H54 (cell line): ENCODE results near the gene ZNF385B.
"Not testable (repeated sequence)": the region's sequence is repeated elsewhere in the genome, so short reads cannot be mapped to it uniquely, and the experiment has no call there.

Experiments
- DNase-seq: peaks from one replicate; pipeline ENCODE4 v3.0.0; 2011; ENCODE audit warnings: low spot score, mixed read lengths; ENCODE audit not compliant: insufficient read length
- FAIRE-seq: peaks from 3 replicates; lab custom pipeline; 2011; peaks lifted over from hg19 to GRCh38; lab: Jason Lieb, UNC
- POLR2A ChIP-seq: IDR thresholded peaks from 2 replicates; pipeline ENCODE4 v1.6.1; 2011; ENCODE audit warnings: low read depth, mild to moderate bottlenecking, low read length

Gene ZNF385B

DNA sequence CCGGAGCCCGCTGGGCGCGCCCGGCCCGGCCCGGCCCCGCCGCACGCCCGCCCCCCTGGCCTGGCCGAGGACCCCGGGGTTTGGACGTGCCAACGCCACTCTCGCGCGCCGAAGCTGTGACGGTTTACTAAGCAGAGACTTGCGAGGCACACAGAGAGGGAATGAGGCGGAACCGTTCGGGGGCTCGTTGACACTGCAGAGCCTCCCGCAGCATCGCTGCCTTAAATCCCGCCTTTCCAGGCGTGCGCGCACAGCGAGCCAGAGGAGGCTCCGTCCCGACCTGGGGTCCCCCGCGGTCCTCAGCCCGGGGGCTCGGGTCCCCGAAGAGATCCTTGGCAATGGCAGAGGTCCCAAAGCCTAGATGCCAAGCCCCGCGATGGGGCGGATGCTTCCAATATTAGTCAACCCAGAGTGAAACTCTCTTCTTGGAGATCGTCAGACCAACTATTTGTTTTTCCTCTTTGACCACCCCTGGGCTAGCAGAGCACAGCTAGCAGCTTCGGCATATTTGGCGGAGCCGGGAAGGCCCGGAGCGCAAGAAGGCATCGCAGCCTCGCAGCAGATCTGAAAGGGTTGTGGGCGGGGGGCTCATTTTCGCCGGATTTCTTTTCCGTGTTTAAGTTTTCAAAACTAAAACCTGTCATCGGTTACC is at the start of gene ZNF385B:
ZNF385B (minus strand) TSS at position 197 of the 652 bp plus-strand sequence.
- FAIRE-seq = no peak
- TF ChIP-seq POLR2A = no peak
- DNase-seq = no peak

DNA sequence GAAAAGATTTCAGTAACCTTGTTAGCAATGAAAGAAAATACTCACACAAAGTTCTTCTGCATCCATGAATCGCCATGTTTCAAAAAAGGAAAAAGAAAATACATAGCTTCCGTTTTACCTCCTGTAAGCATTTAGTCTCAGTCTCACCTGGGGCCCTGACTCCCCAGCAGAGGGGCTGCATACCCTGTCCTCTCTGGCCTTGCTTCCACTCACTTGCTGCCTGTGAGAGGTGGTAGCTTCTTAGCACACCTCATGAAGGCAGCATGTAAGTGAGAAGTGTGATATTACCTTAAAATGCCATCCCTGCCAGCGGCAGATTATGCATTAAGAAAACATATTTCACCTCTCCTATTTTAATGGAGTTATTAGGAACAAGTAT is 49.3 kb upstream of the ZNF385B start:
- no peak for TF ChIP-seq POLR2A
- no peak for DNase-seq

DNA sequence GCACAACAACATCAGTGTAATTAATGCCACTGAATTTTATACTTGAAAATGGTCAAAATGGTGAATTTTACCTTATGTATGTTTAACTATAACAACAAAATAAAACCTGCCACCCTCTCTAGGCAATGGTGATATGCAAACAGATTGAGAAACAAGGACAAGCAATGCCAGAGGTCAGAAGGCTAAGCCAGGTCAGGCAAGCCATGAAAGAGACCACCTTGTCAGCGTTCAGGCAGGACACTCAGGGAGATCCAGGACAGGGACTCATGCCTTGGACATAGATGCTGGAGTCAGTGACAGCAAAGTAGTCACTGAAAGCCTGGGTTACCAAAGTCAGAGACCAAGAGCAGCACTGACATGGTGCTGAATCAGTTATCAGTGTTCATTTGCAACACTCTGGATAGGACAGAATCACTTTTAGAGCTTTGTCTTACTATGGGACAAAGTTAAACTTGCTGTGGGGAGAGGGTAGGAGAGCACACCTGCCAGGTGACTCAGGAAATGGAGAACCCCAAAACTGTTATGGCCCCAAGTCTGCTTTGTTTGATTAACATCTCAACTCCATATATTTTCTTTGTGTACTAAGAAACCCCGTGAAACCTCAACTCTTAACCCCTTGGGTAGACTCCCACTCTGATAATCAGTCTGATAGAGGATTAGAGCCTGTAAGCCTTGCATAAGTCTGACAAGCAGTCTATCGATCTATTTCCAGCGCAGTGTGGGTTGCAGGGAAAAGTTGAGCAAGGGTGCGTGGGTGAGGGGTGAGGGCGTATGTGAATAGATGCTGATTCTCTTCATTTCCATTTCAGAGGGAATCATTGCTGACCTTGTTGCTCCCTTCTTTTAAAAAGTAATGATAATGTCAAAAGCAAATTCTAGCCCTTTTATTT is 48.7 kb upstream of the ZNF385B start:
- FAIRE-seq = no peak
- no peak for TF ChIP-seq POLR2A
- no peak for DNase-seq

More for the DNA sequence above, 49.3 kb upstream of the ZNF385B start:
- FAIRE-seq = no peak

DNA sequence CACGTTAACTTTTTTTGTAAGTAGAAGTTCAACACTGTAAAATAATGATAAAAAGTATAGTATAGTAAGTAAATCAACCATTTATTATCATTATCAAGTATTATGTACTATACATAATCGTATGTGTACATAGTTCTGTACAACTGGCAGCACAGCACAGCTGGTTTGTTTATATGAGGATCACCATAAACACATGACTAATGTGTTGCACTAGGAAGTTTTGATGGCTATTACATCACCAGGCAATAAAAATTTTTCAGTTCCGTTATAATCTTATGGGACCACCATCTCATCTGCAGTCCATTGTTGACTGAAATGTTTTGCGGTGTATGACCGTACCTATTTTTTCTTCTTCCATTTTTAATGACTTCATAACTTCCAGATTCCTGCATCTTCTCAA is 39.2 kb upstream of the ZNF385B start:
- no peak for DNase-seq
- no peak for TF ChIP-seq POLR2A
- FAIRE-seq = no peak

DNA sequence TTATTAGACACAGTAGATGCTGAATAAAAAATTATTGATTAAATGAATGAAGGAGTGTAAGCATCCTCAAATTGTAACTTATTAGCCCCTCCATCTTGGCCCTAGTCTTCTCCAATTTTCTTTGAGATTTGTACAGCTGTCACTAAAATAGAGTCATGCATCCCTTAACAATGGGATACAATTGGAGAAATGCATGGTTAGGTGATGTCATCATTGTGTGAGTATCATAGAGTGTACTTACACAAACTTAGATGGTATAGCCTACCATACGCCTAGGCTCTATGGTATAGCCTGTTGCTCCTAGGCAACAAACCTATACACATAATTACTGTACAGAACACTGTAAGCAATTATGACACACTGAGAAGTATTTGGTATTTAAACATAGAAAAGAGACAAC is 38.3 kb upstream of the ZNF385B start:
- FAIRE-seq (no peak), DNase-seq (no peak)
- TF ChIP-seq POLR2A = no peak

DNA sequence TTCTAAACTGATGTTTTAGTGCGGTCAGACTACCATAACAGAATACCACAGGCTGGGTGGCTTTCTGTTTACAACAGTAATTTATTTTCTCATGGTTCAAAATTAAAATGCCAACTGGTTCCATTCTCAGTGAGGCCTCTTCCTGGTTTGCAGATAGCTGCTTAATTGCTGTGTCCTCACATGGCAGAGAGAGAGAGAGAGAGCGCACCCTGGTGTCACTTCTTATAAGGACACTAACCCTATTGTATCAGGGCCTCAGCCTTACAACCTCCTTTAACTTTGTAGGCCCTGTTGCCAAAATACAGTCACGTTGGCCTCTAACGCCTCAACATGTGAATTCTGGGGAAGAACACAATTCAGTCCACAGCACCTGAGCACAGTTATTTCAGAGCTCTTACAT is 37.5 kb upstream of the ZNF385B start:
- no peak for TF ChIP-seq POLR2A
- FAIRE-seq = peak; percentile 74
- no peak for DNase-seq

DNA sequence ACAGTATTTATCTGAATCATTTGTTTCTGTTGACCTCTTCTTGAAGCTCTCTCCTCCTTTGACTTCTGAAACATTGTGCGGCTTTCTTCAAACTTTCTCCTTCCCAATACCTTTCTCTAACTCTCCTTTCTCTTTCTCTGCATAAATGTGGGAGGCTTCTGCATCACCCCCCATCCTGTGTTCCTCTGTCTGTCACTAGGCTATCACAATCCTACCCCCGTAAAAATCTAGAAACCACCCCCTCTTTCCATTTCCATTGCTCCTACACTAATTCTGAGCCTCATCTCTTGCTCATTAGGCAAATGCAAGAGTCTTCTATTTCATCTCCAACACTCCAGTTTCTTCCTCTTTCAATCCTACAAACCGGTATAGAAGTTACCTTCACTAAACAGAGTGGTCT is 32.2 kb upstream of the ZNF385B start:
- DNase-seq (no peak), FAIRE-seq (no peak)
- TF ChIP-seq POLR2A = no peak

DNA sequence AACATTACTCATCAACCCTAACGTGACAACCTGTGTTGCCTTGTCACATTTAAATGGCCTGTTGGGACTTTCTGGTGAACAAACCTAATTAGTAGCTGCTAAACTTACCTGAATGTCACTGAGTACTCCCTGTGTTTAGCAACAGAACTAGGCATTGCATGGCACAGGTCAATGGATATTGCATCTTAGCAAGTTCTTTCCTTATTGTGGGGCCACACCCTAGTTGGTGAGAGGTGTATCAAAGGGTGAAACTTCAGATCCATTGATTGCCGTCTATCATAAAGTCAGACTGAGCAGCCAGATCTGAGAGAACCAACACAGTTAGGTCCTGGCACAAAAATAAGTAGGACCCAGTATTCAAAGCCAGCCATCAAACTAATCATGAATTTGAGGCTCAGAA is 29.8 kb upstream of the ZNF385B start:
- no peak for TF ChIP-seq POLR2A
- FAIRE-seq (no peak), DNase-seq (no peak)

DNA sequence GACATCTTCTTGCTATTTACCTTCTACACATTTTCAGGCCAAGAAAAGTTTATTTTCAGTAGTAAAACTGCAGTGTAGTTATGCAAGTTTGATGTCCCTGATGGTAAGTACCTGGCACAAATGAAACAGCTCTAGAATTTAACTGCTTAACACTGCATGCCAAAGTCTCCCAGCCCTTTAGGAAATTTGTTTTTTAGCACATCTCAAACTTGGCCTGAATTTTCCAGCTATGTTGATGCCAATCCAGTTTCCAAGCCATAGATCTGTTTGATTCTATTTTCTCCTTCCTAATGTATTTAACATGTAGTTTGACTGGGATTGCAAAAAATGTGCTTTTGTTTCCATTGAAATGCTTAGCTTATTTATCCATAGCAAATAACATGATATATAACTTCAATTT is 29.3 kb upstream of the ZNF385B start:
- DNase-seq (no peak), FAIRE-seq (no peak)
- no peak for TF ChIP-seq POLR2A

DNA sequence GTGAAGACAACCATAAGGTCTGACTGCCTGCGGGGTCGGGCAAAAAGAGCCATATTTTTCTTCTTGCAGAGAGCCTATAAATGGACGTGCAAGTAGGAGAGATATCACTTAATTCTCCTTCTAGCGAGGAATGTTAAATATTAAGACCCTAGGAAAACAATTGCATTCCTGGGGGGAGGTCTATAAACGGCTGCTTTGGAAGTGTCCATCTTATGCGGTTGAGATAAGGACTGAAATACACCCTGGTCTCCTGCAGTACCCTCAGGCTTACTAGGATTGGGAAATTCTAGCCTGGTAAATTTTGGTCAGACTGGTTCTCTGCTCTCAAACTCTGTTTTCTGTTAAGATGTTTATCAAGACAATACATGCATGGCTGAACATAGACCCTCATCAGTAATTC is 27.2 kb upstream of the ZNF385B start:
- not testable (repeated sequence) for FAIRE-seq, DNase-seq

DNA sequence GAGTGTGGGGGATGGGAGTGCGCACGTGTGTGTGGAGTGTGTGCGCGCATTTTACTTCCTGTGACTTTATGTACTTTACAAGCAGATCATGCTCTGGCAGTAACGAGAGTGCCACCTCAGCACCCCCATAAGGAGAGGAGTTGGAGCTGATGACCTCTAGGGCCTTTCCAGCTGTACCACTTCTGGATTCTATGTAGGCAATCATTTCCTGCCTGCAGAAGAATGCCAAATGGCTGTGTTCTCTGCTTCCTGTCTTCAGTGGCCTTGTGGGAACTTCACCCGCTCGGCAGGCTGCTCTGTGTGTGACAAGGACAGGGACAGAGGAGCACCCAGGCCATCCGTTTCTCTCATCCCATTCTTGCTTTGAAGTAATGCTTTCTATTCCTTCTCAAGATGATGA is 22.8 kb upstream of the ZNF385B start:
- DNase-seq (no peak), FAIRE-seq (no peak)

DNA sequence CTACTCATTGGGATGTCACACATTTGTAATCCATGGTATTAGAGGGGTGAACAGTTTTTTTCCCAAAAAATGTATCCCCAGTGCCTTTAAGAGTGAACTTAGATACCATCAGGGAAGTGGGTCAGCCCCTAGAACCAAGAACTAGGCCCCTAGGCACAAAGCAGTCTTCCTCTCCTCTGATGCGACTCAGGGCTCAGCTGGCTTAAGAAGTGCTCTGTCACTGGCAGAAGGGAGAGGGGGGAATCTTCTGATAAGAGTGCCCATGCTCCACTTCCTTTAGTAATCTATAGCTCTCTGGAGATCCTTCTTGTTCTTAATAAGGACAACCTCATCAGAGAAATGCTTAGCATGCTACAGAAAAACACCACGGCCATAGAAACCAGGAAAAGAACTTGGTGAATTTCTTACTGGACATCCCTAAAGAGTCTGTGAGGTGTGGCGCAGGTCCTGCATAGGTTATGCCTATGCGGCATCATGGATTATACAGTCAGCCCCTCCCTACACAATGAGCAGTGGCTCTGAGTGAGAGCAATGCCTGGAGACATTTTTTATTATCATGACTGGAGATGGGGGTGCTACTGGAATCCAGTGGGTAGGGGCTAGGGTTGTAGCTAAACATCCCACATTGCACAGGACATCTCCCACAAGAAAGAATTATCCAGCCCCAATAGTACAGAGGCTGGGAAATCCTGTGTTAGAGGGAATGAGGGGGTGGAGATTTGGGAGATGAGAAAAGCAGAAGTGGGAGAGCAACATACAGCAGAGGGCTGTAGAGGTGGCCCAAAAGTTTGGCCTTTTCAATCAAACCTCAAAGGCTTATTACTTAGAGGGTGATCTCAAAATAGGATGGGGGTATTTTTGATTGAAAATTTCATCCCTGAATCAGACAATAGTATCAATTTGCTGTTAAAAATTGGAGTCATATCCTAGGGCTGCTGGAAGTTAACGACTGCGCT is 21.7 kb upstream of the ZNF385B start:
- FAIRE-seq (no peak), DNase-seq (no peak)
- TF ChIP-seq POLR2A = no peak

More for the DNA sequence above, 22.8 kb upstream of the ZNF385B start:
- TF ChIP-seq POLR2A = no peak

DNA sequence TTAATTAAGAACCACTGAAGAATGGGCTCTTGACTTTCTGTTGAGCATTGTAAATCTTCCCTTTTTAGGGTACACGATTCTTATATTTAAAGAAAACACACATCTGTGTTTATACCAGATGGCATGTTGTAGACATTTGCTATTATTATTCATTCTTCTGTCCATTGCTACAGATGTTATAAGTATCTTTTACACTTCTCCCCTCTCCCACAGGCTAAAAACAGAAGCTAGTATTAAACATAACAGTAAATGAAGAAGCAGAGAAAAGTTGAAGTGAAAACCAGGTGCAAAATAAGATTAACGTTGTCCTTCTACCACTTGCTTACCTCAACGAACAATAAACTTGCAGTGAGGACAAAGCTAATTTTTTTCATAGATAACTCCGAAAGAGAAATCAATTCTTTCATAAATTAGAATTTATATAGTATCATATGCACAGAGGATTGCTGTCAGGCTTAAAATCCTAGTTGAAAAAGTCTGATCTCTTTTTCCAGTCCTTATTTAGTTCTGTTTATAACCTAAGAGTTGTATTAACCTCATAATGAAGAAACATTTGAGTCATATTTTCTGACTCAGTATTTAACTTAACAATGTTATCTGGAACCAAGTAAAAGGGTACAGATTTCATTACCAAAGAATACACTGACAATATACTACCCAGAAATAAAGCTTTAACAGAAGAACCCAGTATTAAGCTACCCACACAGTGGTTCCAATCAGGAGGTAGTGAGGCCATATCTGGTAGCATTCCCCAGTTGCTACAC is 16.4 kb upstream of the ZNF385B start:
- FAIRE-seq (no peak), DNase-seq (no peak)

More for the DNA sequence above, 16.4 kb upstream of the ZNF385B start:
- no peak for TF ChIP-seq POLR2A
